ENCODE data around the gene STRN3.

GRCh38 chr14:30868736-30869135 lies 157.4 kb downstream of the STRN3 start:
- TF ChIP-seq POLR2A (IDR thresholded peaks at IDR 0.05), result no peak
- TF ChIP-seq CTCF (IDR thresholded peaks at IDR 0.05 in 8 of 11, conservative IDR thresholded peaks at IDR 0.05 in 3 of 11), result no peak

Data from spleen (tissue), 7 donors.